ENCODE data around the gene AFG1L.

GRCh38 chr6:108507316-108507715 is 212.5 kb downstream of the AFG1L start:
- TF ChIP-seq EZH2 (IDR thresholded peaks at IDR 0.05): no peak
- TF ChIP-seq POLR2AphosphoS5 (IDR thresholded peaks at IDR 0.05; ENCODE audit: borderline replicate concordance, low read depth, low read length): peak; percentile 23; the same call in 1 of the 2 replicates
